H1 (cell line): ENCODE results near the gene CRACDL. TPM values are rescaled to one million over a fixed set of nuclear protein-coding genes. Genes with fewer than 3 reads are reported as not detected.

Experiments used
- CTCF ChIA-PET: fragments of 300-600 bp; sonication (Branson Sonifier 250); formaldehyde crosslinking; loops from one replicate; lab custom pipeline; 2021; ENCODE audit not compliant: partially characterized antibody; lab: Charles Lee
- POLR2A ChIA-PET: fragments of 300-600 bp; sonication (Branson Sonifier 250); formaldehyde crosslinking; loops from one replicate; lab custom pipeline; 2021; ENCODE audit warnings: inconsistent platforms; ENCODE audit not compliant: partially characterized antibody; lab: Charles Lee
- DNase-seq, 2 experiments: peaks; one replicate each; pipeline versions ENCODE4 v3.0.0 to v3.0.0-alpha.2; 2010 to 2022; ENCODE audit warnings: low spot score in 2 of 2, low read depth in 1 of 2, mixed read lengths in 1 of 2
- FAIRE-seq: peaks from 2 replicates; lab custom pipeline; 2011; peaks lifted over from hg19 to GRCh38; lab: Jason Lieb, UNC
- H2AFZ ChIP-seq: 2 replicates; pipeline ENCODE4 v1.8.1; 2012; ENCODE audit warnings: low read length, inconsistent platforms
- H2AK5ac ChIP-seq: 2 replicates; pipeline ENCODE4 v1.6.1; 2013; ENCODE audit warnings: low read depth, low read length
- H2BK120ac ChIP-seq: replicated peaks from 2 replicates; pipeline ENCODE3; 2013; ENCODE audit warnings: low read depth, low read length, inconsistent platforms
- H2BK12ac ChIP-seq: 2 replicates; pipeline ENCODE4 v1.6.1; 2013; ENCODE audit warnings: low read depth, low read length
- H2BK15ac ChIP-seq: 2 replicates; pipeline ENCODE4 v1.6.1; 2013; ENCODE audit warnings: low read length
- H2BK20ac ChIP-seq: 2 replicates; pipeline ENCODE4 v1.6.1; 2013; ENCODE audit warnings: low read length
- H2BK5ac ChIP-seq: 2 replicates; pipeline ENCODE4 v1.6.1; 2013; ENCODE audit warnings: low read depth, low read length
- H3K14ac ChIP-seq: 2 replicates; pipeline ENCODE4 v1.6.1; 2013; ENCODE audit warnings: inconsistent platforms; ENCODE audit not compliant: insufficient read length
- H3K18ac ChIP-seq: 2 replicates; pipeline ENCODE4 v1.6.1; 2013; ENCODE audit warnings: low read length; ENCODE audit errors: extremely low read depth
- H3K23ac ChIP-seq: 2 replicates; pipeline ENCODE4 v1.6.1; 2013; ENCODE audit warnings: inconsistent platforms; ENCODE audit not compliant: insufficient read length
- H3K23me2 ChIP-seq: 2 replicates; pipeline ENCODE4 v1.6.1; 2013; ENCODE audit warnings: low read depth, low read length
- H3K27ac ChIP-seq: 2 replicates; pipeline ENCODE4 v1.6.1; 2011; ENCODE audit warnings: low read depth, low read length, inconsistent platforms
- H3K27me3 ChIP-seq, 4 experiments: replicated peaks in 1 of 4; 1 replicate in 1 of 4; 2 replicates in 3 of 4; pipeline versions ENCODE4 v1.6.1 to v1.8.1; 2011 to 2013; ENCODE audit warnings: low read length in 3 of 4, mild to moderate bottlenecking in 3 of 4, inconsistent platforms in 2 of 4, mixed read lengths in 2 of 4, moderate library complexity in 1 of 4; ENCODE audit not compliant: control insufficient read depth in 3 of 4, insufficient read depth in 3 of 4; ENCODE audit errors: extremely low read depth in 1 of 4
- H3K36me3 ChIP-seq, 4 experiments: 2 replicates each; pipeline versions ENCODE4 v1.6.1 to v1.8.1; 2011 to 2013; ENCODE audit warnings: mild to moderate bottlenecking in 4 of 4, low read length in 3 of 4, moderate library complexity in 2 of 4, control low read depth in 1 of 4, inconsistent platforms in 1 of 4; ENCODE audit not compliant: insufficient read depth in 4 of 4, control insufficient read depth in 2 of 4
- H3K4ac ChIP-seq: replicated peaks from 2 replicates; pipeline ENCODE3; 2013; ENCODE audit warnings: low read length, low read depth, mixed read lengths, inconsistent platforms; ENCODE audit not compliant: insufficient read length
- H3K4me1 ChIP-seq, 4 experiments: replicated peaks in 1 of 4; 1 replicate in 1 of 4; 2 replicates in 3 of 4; pipeline versions ENCODE4 v1.6.1 to v1.8.1; 2011 to 2013; ENCODE audit warnings: low read length in 3 of 4, inconsistent platforms in 2 of 4, mixed read lengths in 1 of 4; ENCODE audit not compliant: insufficient read depth in 4 of 4, control insufficient read depth in 3 of 4
- H3K4me2 ChIP-seq, 2 experiments: 2 replicates each; pipeline versions ENCODE4 v1.6.1 to v1.8.1; 2011 to 2013; ENCODE audit warnings: low read depth in 2 of 2, low read length in 2 of 2, control low read depth in 1 of 2, inconsistent platforms in 1 of 2, mild to moderate bottlenecking in 1 of 2; ENCODE audit not compliant: insufficient read depth in 1 of 2
- H3K4me3 ChIP-seq, 4 experiments: fragments of 200-600, 300-600 bp in 1 of 4; sonication (generic), shearing (Covaris generic), sonication (Bioruptor Twin) in 1 of 4; 2 replicates each; pipeline versions ENCODE4 v1.5.1 to v1.8.1; 2011 to 2016; ENCODE audit warnings: low read length in 4 of 4, low read depth in 3 of 4, control low read depth in 2 of 4, inconsistent platforms in 2 of 4, mild to moderate bottlenecking in 2 of 4, mixed read lengths in 1 of 4, moderate library complexity in 1 of 4; ENCODE audit not compliant: insufficient read depth in 2 of 4; ENCODE audit errors: extremely low read depth in 1 of 4
- H3K56ac ChIP-seq: replicated peaks from 2 replicates; pipeline ENCODE3; 2013; ENCODE audit warnings: low read depth, mild to moderate bottlenecking, mixed read lengths, low read length, inconsistent platforms; ENCODE audit not compliant: insufficient read length
- H3K79me1 ChIP-seq: 2 replicates; pipeline ENCODE4 v1.6.1; 2013; ENCODE audit warnings: low read depth, low read length, control low read depth
- H3K79me2 ChIP-seq, 2 experiments: 2 replicates each; pipeline versions ENCODE4 v1.6.1 to v1.8.1; 2012 to 2013; ENCODE audit warnings: low read length in 2 of 2, mild to moderate bottlenecking in 2 of 2, inconsistent platforms in 1 of 2; ENCODE audit not compliant: insufficient read depth in 2 of 2, control insufficient read depth in 1 of 2
- H3K9ac ChIP-seq, 4 experiments: replicated peaks in 1 of 4; 1 replicate in 1 of 4; 2 replicates in 3 of 4; pipeline versions ENCODE4 v1.6.1 to v1.8.1; 2011 to 2013; ENCODE audit warnings: low read depth in 3 of 4, low read length in 3 of 4, control low read depth in 2 of 4, mild to moderate bottlenecking in 2 of 4, moderate library complexity in 2 of 4, inconsistent platforms in 1 of 4; ENCODE audit errors: extremely low read depth in 1 of 4
- H3K9me3 ChIP-seq, 2 experiments: 2 replicates each; pipeline versions ENCODE4 v1.6.1 to v1.8.1; 2012 to 2013; ENCODE audit warnings: mild to moderate bottlenecking in 2 of 2, moderate library complexity in 2 of 2, control low read depth in 1 of 2, inconsistent platforms in 1 of 2, low read depth in 1 of 2, low read length in 1 of 2, mixed read lengths in 1 of 2; ENCODE audit not compliant: insufficient read depth in 2 of 2
- H4K20me1 ChIP-seq, 2 experiments: replicated peaks in 1 of 2; 2 replicates each; pipeline versions ENCODE3 to v1.8.1; 2011 to 2013; ENCODE audit warnings: inconsistent platforms in 2 of 2, low read length in 2 of 2, mild to moderate bottlenecking in 1 of 2; ENCODE audit not compliant: insufficient read depth in 2 of 2, control insufficient read depth in 1 of 2
- H4K5ac ChIP-seq: 2 replicates; pipeline ENCODE4 v1.6.1; 2013; ENCODE audit warnings: low read length, low read depth, mixed read lengths, inconsistent platforms; ENCODE audit not compliant: insufficient read length
- H4K8ac ChIP-seq: 2 replicates; pipeline ENCODE4 v1.8.0; 2013; ENCODE audit warnings: mild to moderate bottlenecking, moderate library complexity, low read length, inconsistent platforms; ENCODE audit not compliant: insufficient read depth; ENCODE audit errors: extremely low read depth
- H4K91ac ChIP-seq: replicated peaks from 2 replicates; pipeline ENCODE3; 2013; ENCODE audit warnings: low read length, mixed read lengths, inconsistent platforms; ENCODE audit not compliant: insufficient read length
- ASH2L ChIP-seq: fragments of 200-600, 300-600 bp; sonication (generic); IDR thresholded peaks from one replicate; pipeline ENCODE4 v1.7.1; 2017; ENCODE audit warnings: low read length
- ATF3 ChIP-seq: IDR thresholded peaks from 2 replicates; pipeline ENCODE4 v1.6.1; 2011; ENCODE audit warnings: low read depth, mild to moderate bottlenecking, low read length; ENCODE audit not compliant: insufficient read depth
- CTBP2 ChIP-seq: IDR thresholded peaks from 2 replicates; pipeline ENCODE4 v1.7.0; 2011; ENCODE audit warnings: borderline replicate concordance, mild to moderate bottlenecking, moderate library complexity, mixed read lengths, low read length; ENCODE audit not compliant: insufficient read depth, insufficient read length
- NANOG ChIP-seq: IDR thresholded peaks from 2 replicates; pipeline ENCODE4 v1.6.1; 2011; ENCODE audit warnings: low read length, low read depth, mild to moderate bottlenecking, inconsistent platforms; ENCODE audit not compliant: insufficient read depth, poor library complexity, severe bottlenecking
- POLR2A ChIP-seq, 2 experiments: IDR thresholded peaks; 1 replicate in 1 of 2; 2 replicates in 1 of 2; pipeline ENCODE4 v1.6.1; 2011; ENCODE audit warnings: low read depth in 2 of 2, low read length in 2 of 2, mild to moderate bottlenecking in 2 of 2; ENCODE audit errors: control extremely low read depth in 1 of 2
- POLR2AphosphoS5 ChIP-seq: IDR thresholded peaks from 2 replicates; pipeline ENCODE4 v1.6.1; 2011; ENCODE audit warnings: low read depth, low read length
- RAD21 ChIP-seq, 2 experiments: IDR thresholded peaks in 1 of 2; conservative IDR thresholded peaks in 1 of 2; 2 replicates each; pipeline ENCODE4 v1.6.1; 2011; ENCODE audit warnings: low read depth in 2 of 2, low read length in 2 of 2, improper control_type of control experiment in 1 of 2, inconsistent platforms in 1 of 2, mild to moderate bottlenecking in 1 of 2, moderate library complexity in 1 of 2
- SAP30 ChIP-seq: fragments of 300-600 bp; sonication (generic); IDR thresholded peaks from 2 replicates; pipeline ENCODE4 v1.7.1; 2012; ENCODE audit warnings: low read length, moderate library complexity, mild to moderate bottlenecking, inconsistent platforms; ENCODE audit not compliant: insufficient read depth, insufficient replicate concordance
- SIN3A ChIP-seq, 2 experiments: IDR thresholded peaks in 1 of 2; conservative IDR thresholded peaks in 1 of 2; 2 replicates each; pipeline ENCODE4 v1.6.1; 2011 to 2012; ENCODE audit warnings: low read length in 2 of 2, improper control_type of control experiment in 1 of 2, low read depth in 1 of 2, mild to moderate bottlenecking in 1 of 2
- SP4 ChIP-seq: IDR thresholded peaks from 2 replicates; pipeline ENCODE4 v1.6.1; 2012; ENCODE audit warnings: low read length, inconsistent platforms
- TAF1 ChIP-seq: IDR thresholded peaks from 2 replicates; pipeline ENCODE4 v1.6.1; 2011; ENCODE audit warnings: mild to moderate bottlenecking, low read depth, low read length
- TEAD4 ChIP-seq: IDR thresholded peaks from 2 replicates; pipeline ENCODE4 v1.6.1; 2012; ENCODE audit warnings: low read depth, low read length, inconsistent platforms, mixed read lengths
- WGBS, 2 experiments: shearing (Covaris generic) in 1 of 2; methylation state at CpG; one replicate each; pipeline versions ENCODE4 v1.1.6 to v1.1.7; 2013 to 2015; ENCODE audit warnings: low lambda C conversion rate in 2 of 2, mixed read lengths in 2 of 2, inconsistent platforms in 1 of 2, low coverage in 1 of 2, missing lambda C conversion rate in 1 of 2; ENCODE audit not compliant: insufficient replicate concordance in 2 of 2, insufficient coverage in 1 of 2, insufficient read length in 1 of 2; ENCODE audit errors: extremely low coverage in 1 of 2, missing lambda C conversion rate in 1 of 2; 5-methylcytosine and 5-hydroxymethylcytosine counted together
- polyA plus RNA-seq, 7 experiments: library from polyadenylated mRNA; depleted of rRNA in 3 of 7; stranded (reverse) in 5 of 7; unstranded in 2 of 7; fragments of >200 nt in 5 of 7; fragments of 200-250 nt in 2 of 7; gene quantifications; 1 replicate in 5 of 7; 2 replicates in 1 of 7; 4 replicates in 1 of 7; pipeline versions ENCODE4 v1.2.1 to v1.2.3, GENCODE V29; 2011 to 2013; ENCODE audit warnings: missing spikeins in 2 of 7, mixed read lengths in 2 of 7
- total RNA-seq: library from RNA; stranded (reverse); fragmentation: NEBNext Ultra II Directional; extraction: Animal tissue kit (Norgen Biotek cat#: 25700); gene quantifications from 2 replicates; pipeline ENCODE4 v1.2.1, GENCODE V29; 2021

Gene CRACDL
- total and polyA plus RNA-seq, 2 of the 8 experiments (the other 6 are each of a cell fraction or from before 2014, with no cell fraction given): 0.07 to 0.38 TPM

GRCh38 chr2:98809878-98810587 is 126.0 kb downstream of the CRACDL start:
- ChIA-PET POLR2A (no interaction called here), CTCF (no interaction called here)
- no peak overlapping the region for H2BK5ac ChIP-seq
- H3K4me3 ChIP-seq: no peak overlapping the region
- no peak overlapping the region for H2BK15ac ChIP-seq
- H3K23me2 ChIP-seq: no peaks in the 10 kb centered on the region
- no peak overlapping the region for H3K14ac ChIP-seq
- no peak overlapping the region for H2AK5ac ChIP-seq
- no peaks in the 10 kb centered on the region for H3K79me1 ChIP-seq
- DNase-seq: no peak
- no peaks in the 10 kb centered on the region; a peak in 1 of 7 replicates for H3K4me1 ChIP-seq
- H3K23ac ChIP-seq: no peak overlapping the region
- no peak overlapping the region for H2AFZ ChIP-seq
- H4K20me1 ChIP-seq: no peaks in the 10 kb centered on the region
- H3K4ac ChIP-seq: no peak overlapping the region
- H3K56ac ChIP-seq: no peak overlapping the region
- no peaks in the 10 kb centered on the region; a peak in 1 of 4 replicates for H3K9me3 ChIP-seq
- H3K18ac ChIP-seq: no peak overlapping the region
- no peak overlapping the region for H2BK12ac ChIP-seq
- no peak overlapping the region for H3K4me2 ChIP-seq
- H3K9ac ChIP-seq: no peak overlapping the region
- FAIRE-seq: no peak
- 87% methylated on average over 7 of the region's 7 CpGs; no CpG with 5 or more reads in 1 of the 2 experiments for WGBS, 2 experiments
- H3K79me2 ChIP-seq: no peaks in the 10 kb centered on the region
- H3K36me3 ChIP-seq: no peaks in the 10 kb centered on the region
- no peaks in the 10 kb centered on the region; a peak in 1 of 7 replicates for H3K27me3 ChIP-seq
- no peak overlapping the region for H3K27ac ChIP-seq
- no peak overlapping the region for H4K91ac ChIP-seq
- H2BK20ac ChIP-seq: no peak overlapping the region
- H4K8ac ChIP-seq: no peak overlapping the region
- H4K5ac ChIP-seq: no peak overlapping the region
- H2BK120ac ChIP-seq: no peak overlapping the region
- no peak for TF ChIP-seq NANOG
- TF ChIP-seq TEAD4: no peak
- TF ChIP-seq SIN3A (conservative IDR thresholded peaks at IDR 0.05 in 1 of 2, IDR thresholded peaks at IDR 0.05 in 1 of 2; ENCODE audit: low read depth in 1 of 2, low read length in 2 of 2): no peak
- TF ChIP-seq POLR2AphosphoS5: no peak
- no peak for TF ChIP-seq CTBP2
- TF ChIP-seq SAP30: no peak
- TF ChIP-seq RAD21 (IDR thresholded peaks at IDR 0.05 in 1 of 2, conservative IDR thresholded peaks at IDR 0.05 in 1 of 2; ENCODE audit: low read depth in 2 of 2, low read length in 2 of 2): no peak
- TF ChIP-seq TAF1: no peak
- TF ChIP-seq ATF3: no peak
- no peak for TF ChIP-seq SP4
- no peak for TF ChIP-seq ASH2L
- no peak for TF ChIP-seq POLR2A (IDR thresholded peaks at IDR 0.05; ENCODE audit: control extremely low read depth in 1 of 2, low read depth in 2 of 2, low read length in 2 of 2)
